H1 (cell line): Measurements from ENCODE around the gene BOLA3. TPM values are rescaled to one million over a fixed set of nuclear protein-coding genes. Genes with fewer than 3 reads are reported as not detected.

Source experiments
- CTCF ChIA-PET: fragments of 300-600 bp; sonication (Branson Sonifier 250); formaldehyde crosslinking; loops from one replicate; lab custom pipeline; 2021; ENCODE audit not compliant: partially characterized antibody; lab: Charles Lee
- POLR2A ChIA-PET: fragments of 300-600 bp; sonication (Branson Sonifier 250); formaldehyde crosslinking; loops from one replicate; lab custom pipeline; 2021; ENCODE audit warnings: inconsistent platforms; ENCODE audit not compliant: partially characterized antibody; lab: Charles Lee
- DNase-seq, 2 experiments: peaks; one replicate each; pipeline versions ENCODE4 v3.0.0 to v3.0.0-alpha.2; 2010 to 2022; ENCODE audit warnings: low spot score in 2 of 2, low read depth in 1 of 2, mixed read lengths in 1 of 2
- FAIRE-seq: peaks from 2 replicates; lab custom pipeline; 2011; peaks lifted over from hg19 to GRCh38; lab: Jason Lieb, UNC
- H2AFZ ChIP-seq: 2 replicates; pipeline ENCODE4 v1.8.1; 2012; ENCODE audit warnings: low read length, inconsistent platforms
- H2AK5ac ChIP-seq: 2 replicates; pipeline ENCODE4 v1.6.1; 2013; ENCODE audit warnings: low read depth, low read length
- H2BK120ac ChIP-seq: replicated peaks from 2 replicates; pipeline ENCODE3; 2013; ENCODE audit warnings: low read depth, low read length, inconsistent platforms
- H2BK12ac ChIP-seq: 2 replicates; pipeline ENCODE4 v1.6.1; 2013; ENCODE audit warnings: low read depth, low read length
- H2BK15ac ChIP-seq: 2 replicates; pipeline ENCODE4 v1.6.1; 2013; ENCODE audit warnings: low read length
- H2BK20ac ChIP-seq: 2 replicates; pipeline ENCODE4 v1.6.1; 2013; ENCODE audit warnings: low read length
- H2BK5ac ChIP-seq: 2 replicates; pipeline ENCODE4 v1.6.1; 2013; ENCODE audit warnings: low read depth, low read length
- H3K14ac ChIP-seq: 2 replicates; pipeline ENCODE4 v1.6.1; 2013; ENCODE audit warnings: inconsistent platforms; ENCODE audit not compliant: insufficient read length
- H3K18ac ChIP-seq: 2 replicates; pipeline ENCODE4 v1.6.1; 2013; ENCODE audit warnings: low read length; ENCODE audit errors: extremely low read depth
- H3K23ac ChIP-seq: 2 replicates; pipeline ENCODE4 v1.6.1; 2013; ENCODE audit warnings: inconsistent platforms; ENCODE audit not compliant: insufficient read length
- H3K23me2 ChIP-seq: 2 replicates; pipeline ENCODE4 v1.6.1; 2013; ENCODE audit warnings: low read depth, low read length
- H3K27ac ChIP-seq: 2 replicates; pipeline ENCODE4 v1.6.1; 2011; ENCODE audit warnings: low read depth, low read length, inconsistent platforms
- H3K27me3 ChIP-seq, 4 experiments: replicated peaks in 1 of 4; 1 replicate in 1 of 4; 2 replicates in 3 of 4; pipeline versions ENCODE4 v1.6.1 to v1.8.1; 2011 to 2013; ENCODE audit warnings: low read length in 3 of 4, mild to moderate bottlenecking in 3 of 4, inconsistent platforms in 2 of 4, mixed read lengths in 2 of 4, moderate library complexity in 1 of 4; ENCODE audit not compliant: control insufficient read depth in 3 of 4, insufficient read depth in 3 of 4; ENCODE audit errors: extremely low read depth in 1 of 4
- H3K36me3 ChIP-seq, 4 experiments: 2 replicates each; pipeline versions ENCODE4 v1.6.1 to v1.8.1; 2011 to 2013; ENCODE audit warnings: mild to moderate bottlenecking in 4 of 4, low read length in 3 of 4, moderate library complexity in 2 of 4, control low read depth in 1 of 4, inconsistent platforms in 1 of 4; ENCODE audit not compliant: insufficient read depth in 4 of 4, control insufficient read depth in 2 of 4
- H3K4ac ChIP-seq: replicated peaks from 2 replicates; pipeline ENCODE3; 2013; ENCODE audit warnings: low read length, low read depth, mixed read lengths, inconsistent platforms; ENCODE audit not compliant: insufficient read length
- H3K4me1 ChIP-seq, 4 experiments: replicated peaks in 1 of 4; 1 replicate in 1 of 4; 2 replicates in 3 of 4; pipeline versions ENCODE4 v1.6.1 to v1.8.1; 2011 to 2013; ENCODE audit warnings: low read length in 3 of 4, inconsistent platforms in 2 of 4, mixed read lengths in 1 of 4; ENCODE audit not compliant: insufficient read depth in 4 of 4, control insufficient read depth in 3 of 4
- H3K4me2 ChIP-seq, 2 experiments: 2 replicates each; pipeline versions ENCODE4 v1.6.1 to v1.8.1; 2011 to 2013; ENCODE audit warnings: low read depth in 2 of 2, low read length in 2 of 2, control low read depth in 1 of 2, inconsistent platforms in 1 of 2, mild to moderate bottlenecking in 1 of 2; ENCODE audit not compliant: insufficient read depth in 1 of 2
- H3K4me3 ChIP-seq, 4 experiments: fragments of 200-600, 300-600 bp in 1 of 4; sonication (generic), shearing (Covaris generic), sonication (Bioruptor Twin) in 1 of 4; 2 replicates each; pipeline versions ENCODE4 v1.5.1 to v1.8.1; 2011 to 2016; ENCODE audit warnings: low read length in 4 of 4, low read depth in 3 of 4, control low read depth in 2 of 4, inconsistent platforms in 2 of 4, mild to moderate bottlenecking in 2 of 4, mixed read lengths in 1 of 4, moderate library complexity in 1 of 4; ENCODE audit not compliant: insufficient read depth in 2 of 4; ENCODE audit errors: extremely low read depth in 1 of 4
- H3K56ac ChIP-seq: replicated peaks from 2 replicates; pipeline ENCODE3; 2013; ENCODE audit warnings: low read depth, mild to moderate bottlenecking, mixed read lengths, low read length, inconsistent platforms; ENCODE audit not compliant: insufficient read length
- H3K79me1 ChIP-seq: 2 replicates; pipeline ENCODE4 v1.6.1; 2013; ENCODE audit warnings: low read depth, low read length, control low read depth
- H3K79me2 ChIP-seq, 2 experiments: 2 replicates each; pipeline versions ENCODE4 v1.6.1 to v1.8.1; 2012 to 2013; ENCODE audit warnings: low read length in 2 of 2, mild to moderate bottlenecking in 2 of 2, inconsistent platforms in 1 of 2; ENCODE audit not compliant: insufficient read depth in 2 of 2, control insufficient read depth in 1 of 2
- H3K9ac ChIP-seq, 4 experiments: replicated peaks in 1 of 4; 1 replicate in 1 of 4; 2 replicates in 3 of 4; pipeline versions ENCODE4 v1.6.1 to v1.8.1; 2011 to 2013; ENCODE audit warnings: low read depth in 3 of 4, low read length in 3 of 4, control low read depth in 2 of 4, mild to moderate bottlenecking in 2 of 4, moderate library complexity in 2 of 4, inconsistent platforms in 1 of 4; ENCODE audit errors: extremely low read depth in 1 of 4
- H3K9me3 ChIP-seq, 2 experiments: 2 replicates each; pipeline versions ENCODE4 v1.6.1 to v1.8.1; 2012 to 2013; ENCODE audit warnings: mild to moderate bottlenecking in 2 of 2, moderate library complexity in 2 of 2, control low read depth in 1 of 2, inconsistent platforms in 1 of 2, low read depth in 1 of 2, low read length in 1 of 2, mixed read lengths in 1 of 2; ENCODE audit not compliant: insufficient read depth in 2 of 2
- H4K20me1 ChIP-seq, 2 experiments: replicated peaks in 1 of 2; 2 replicates each; pipeline versions ENCODE3 to v1.8.1; 2011 to 2013; ENCODE audit warnings: inconsistent platforms in 2 of 2, low read length in 2 of 2, mild to moderate bottlenecking in 1 of 2; ENCODE audit not compliant: insufficient read depth in 2 of 2, control insufficient read depth in 1 of 2
- H4K5ac ChIP-seq: 2 replicates; pipeline ENCODE4 v1.6.1; 2013; ENCODE audit warnings: low read length, low read depth, mixed read lengths, inconsistent platforms; ENCODE audit not compliant: insufficient read length
- H4K8ac ChIP-seq: 2 replicates; pipeline ENCODE4 v1.8.0; 2013; ENCODE audit warnings: mild to moderate bottlenecking, moderate library complexity, low read length, inconsistent platforms; ENCODE audit not compliant: insufficient read depth; ENCODE audit errors: extremely low read depth
- H4K91ac ChIP-seq: replicated peaks from 2 replicates; pipeline ENCODE3; 2013; ENCODE audit warnings: low read length, mixed read lengths, inconsistent platforms; ENCODE audit not compliant: insufficient read length
- BACH1 ChIP-seq: IDR thresholded peaks from 2 replicates; pipeline ENCODE4 v1.6.1; 2012; ENCODE audit warnings: low read length, improper control_type of control experiment
- CHD2 ChIP-seq: IDR thresholded peaks from 2 replicates; pipeline ENCODE4 v1.6.1; 2012; ENCODE audit warnings: low read length, improper control_type of control experiment
- EGR1 ChIP-seq: IDR thresholded peaks from 2 replicates; pipeline ENCODE4 v1.6.1; 2011; ENCODE audit warnings: low read depth, low read length, borderline replicate concordance
- FOSL1 ChIP-seq: IDR thresholded peaks from 2 replicates; pipeline ENCODE4 v1.6.1; 2011; ENCODE audit warnings: mild to moderate bottlenecking, low read depth, low read length, moderate library complexity; ENCODE audit not compliant: insufficient read depth
- JUN ChIP-seq: IDR thresholded peaks from 2 replicates; pipeline ENCODE4 v1.6.1; 2011; ENCODE audit warnings: low read depth, mild to moderate bottlenecking, improper control_type of control experiment, low read length
- KDM1A ChIP-seq: fragments of 200-600, 300-600 bp; sonication (generic); IDR thresholded peaks from 2 replicates; pipeline ENCODE4 v1.7.1; 2016; ENCODE audit warnings: mild to moderate bottlenecking, low read length, borderline replicate concordance
- PHF8 ChIP-seq: fragments of 200-600 bp; sonication (generic); conservative IDR thresholded peaks from 2 replicates; pipeline ENCODE4 v1.7.1; 2012; ENCODE audit warnings: low read depth, mild to moderate bottlenecking, inconsistent platforms, low read length, moderate library complexity
- POU5F1 ChIP-seq: IDR thresholded peaks from 2 replicates; pipeline ENCODE4 v1.6.1; 2011; ENCODE audit warnings: low read depth, mild to moderate bottlenecking, low read length, moderate library complexity
- SP1 ChIP-seq: IDR thresholded peaks from 2 replicates; pipeline ENCODE4 v1.6.1; 2011; ENCODE audit warnings: low read depth, low read length
- TAF7 ChIP-seq: optimal IDR thresholded peaks from 2 replicates; pipeline ENCODE3; 2011; ENCODE audit warnings: low read depth, mild to moderate bottlenecking, inconsistent platforms, low read length, moderate library complexity, borderline replicate concordance
- TCF12 ChIP-seq: IDR thresholded peaks from 2 replicates; pipeline ENCODE4 v1.6.1; 2011; ENCODE audit warnings: low read depth, mild to moderate bottlenecking, low read length
- WGBS, 2 experiments: shearing (Covaris generic) in 1 of 2; methylation state at CpG; one replicate each; pipeline versions ENCODE4 v1.1.6 to v1.1.7; 2013 to 2015; ENCODE audit warnings: low lambda C conversion rate in 2 of 2, mixed read lengths in 2 of 2, inconsistent platforms in 1 of 2, low coverage in 1 of 2, missing lambda C conversion rate in 1 of 2; ENCODE audit not compliant: insufficient replicate concordance in 2 of 2, insufficient coverage in 1 of 2, insufficient read length in 1 of 2; ENCODE audit errors: extremely low coverage in 1 of 2, missing lambda C conversion rate in 1 of 2; 5-methylcytosine and 5-hydroxymethylcytosine counted together
- polyA plus RNA-seq, 7 experiments: library from polyadenylated mRNA; depleted of rRNA in 3 of 7; stranded (reverse) in 5 of 7; unstranded in 2 of 7; fragments of >200 nt in 5 of 7; fragments of 200-250 nt in 2 of 7; gene quantifications; 1 replicate in 5 of 7; 2 replicates in 1 of 7; 4 replicates in 1 of 7; pipeline versions ENCODE4 v1.2.1 to v1.2.3, GENCODE V29; 2011 to 2013; ENCODE audit warnings: missing spikeins in 2 of 7, mixed read lengths in 2 of 7
- total RNA-seq: library from RNA; stranded (reverse); fragmentation: NEBNext Ultra II Directional; extraction: Animal tissue kit (Norgen Biotek cat#: 25700); gene quantifications from 2 replicates; pipeline ENCODE4 v1.2.1, GENCODE V29; 2021
- TF ChIP-seq, protein P1 (sequence below): IDR thresholded peaks from 2 replicates; pipeline ENCODE4 v1.6.1; 2011; ENCODE audit warnings: low read length, improper control_type of control experiment

Gene BOLA3
- total and polyA plus RNA-seq, 2 of the 8 experiments (the other 6 are each of a cell fraction or from before 2014, with no cell fraction given): 46.1 to 67.3 TPM

DNA sequence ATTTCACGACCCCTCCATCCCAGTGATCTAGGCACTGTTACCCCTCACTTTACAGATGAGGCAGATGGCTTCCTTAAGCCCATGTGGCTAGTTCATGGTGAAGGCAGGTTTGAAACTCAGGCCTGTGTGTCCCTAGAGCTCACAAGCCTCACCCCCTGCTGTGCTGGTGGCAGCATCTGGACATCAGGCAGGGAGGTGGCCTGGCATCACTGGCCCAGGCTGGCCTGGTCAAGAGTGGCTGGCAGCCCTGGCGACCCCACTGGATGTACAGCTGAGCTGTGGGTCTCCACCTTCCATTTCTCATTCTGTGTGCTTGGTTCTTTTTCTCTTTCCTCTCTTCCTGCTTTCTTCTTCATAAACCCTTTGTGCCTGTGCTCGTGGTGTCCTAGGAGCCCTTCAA lies 56.3 kb downstream of the BOLA3 start:
- H3K4me1 ChIP-seq: no peaks in the 10 kb centered on the region
- no peaks in the 10 kb centered on the region for H3K27me3 ChIP-seq
- H3K23me2 ChIP-seq: no peaks in the 10 kb centered on the region
- no peak overlapping the region for H2AK5ac ChIP-seq
- H3K23ac ChIP-seq: no peak overlapping the region
- H3K27ac ChIP-seq: no peak overlapping the region
- H3K56ac ChIP-seq: no peak overlapping the region
- no peak overlapping the region for H2BK120ac ChIP-seq
- H3K79me1 ChIP-seq: no peaks in the 10 kb centered on the region; the same call in 1 of the 2 replicates
- H2BK12ac ChIP-seq: no peak overlapping the region
- H2BK5ac ChIP-seq: 0 out of 2 replicates have a peak overlapping the region, but pooled peaks have one; percentile 24
- TF ChIP-seq TAF7 (no peak), EGR1 (no peak), JUN (no peak), PHF8 (no peak), POU5F1 (no peak), CHD2 (no peak), TCF12 (no peak), KDM1A (no peak), SP1 (no peak), FOSL1 (no peak), BACH1 (no peak)
- TF ChIP-seq, protein P1, sequence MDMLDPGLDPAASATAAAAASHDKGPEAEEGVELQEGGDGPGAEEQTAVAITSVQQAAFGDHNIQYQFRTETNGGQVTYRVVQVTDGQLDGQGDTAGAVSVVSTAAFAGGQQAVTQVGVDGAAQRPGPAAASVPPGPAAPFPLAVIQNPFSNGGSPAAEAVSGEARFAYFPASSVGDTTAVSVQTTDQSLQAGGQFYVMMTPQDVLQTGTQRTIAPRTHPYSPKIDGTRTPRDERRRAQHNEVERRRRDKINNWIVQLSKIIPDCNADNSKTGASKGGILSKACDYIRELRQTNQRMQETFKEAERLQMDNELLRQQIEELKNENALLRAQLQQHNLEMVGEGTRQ: no peak
- POLR2A ChIA-PET: no interaction called here
- WGBS, 2 experiments: 93% methylated on average over 2 of the region's 3 CpGs; no CpG with 5 or more reads in 1 of the 2 experiments
- no peak overlapping the region for H3K18ac ChIP-seq
- no peaks in the 10 kb centered on the region for H3K79me2 ChIP-seq
- H2AFZ ChIP-seq: no peak overlapping the region
- no peak overlapping the region for H3K4me2 ChIP-seq
- CTCF ChIA-PET: interaction anchor here (1.5 kb wide), 1 partner anchor 11 kb away, joined by 3 read pairs; no protein-coding TSS in a partner anchor
- peaks cover 2 to 3% of the 10 kb centered on the region in 2 experiments for H4K20me1 ChIP-seq
- H4K5ac ChIP-seq: no peak overlapping the region
- no peak overlapping the region for H3K4me3 ChIP-seq
- H4K8ac ChIP-seq: no peak overlapping the region
- H2BK15ac ChIP-seq: no peak overlapping the region
- no peak overlapping the region for H4K91ac ChIP-seq
- no peak overlapping the region for H3K14ac ChIP-seq
- FAIRE-seq (no peak), DNase-seq (peak in 1 of 2 experiments; percentile 38)
- no peaks in the 10 kb centered on the region for H3K9me3 ChIP-seq
- no peak overlapping the region for H3K9ac ChIP-seq
- H2BK20ac ChIP-seq: no peak overlapping the region
- H3K4ac ChIP-seq: no peak overlapping the region
- H3K36me3 ChIP-seq: peaks cover 9 to 46% (median 26%) of the 10 kb centered on the region in 4 experiments; a peak in 6 of 8 replicates
